GM23248 (cell line): ENCODE measurements around the gene KCNJ4. TPM values are rescaled to one million over a fixed set of nuclear protein-coding genes. Genes with fewer than 3 reads are reported as not detected.

Experiments
- DNase-seq: peaks from one replicate; pipeline ENCODE4 v3.0.0-alpha.2; 2015
- H2AFZ ChIP-seq: fragments of 200-600 bp; sonication (generic); 2 replicates; pipeline ENCODE4 v1.6.1; 2016; ENCODE audit warnings: antibody characterized with exemption
- H3F3A ChIP-seq: fragments of 200-600 bp; sonication (generic); 2 replicates; pipeline ENCODE4 v1.6.1; 2016; ENCODE audit warnings: mild to moderate bottlenecking, antibody characterized with exemption, mixed run types; ENCODE audit not compliant: insufficient read depth
- H3K27ac ChIP-seq: fragments of 200-600 bp; sonication (generic); 2 replicates; pipeline ENCODE4 v1.5.1; 2016; ENCODE audit warnings: mild to moderate bottlenecking
- H3K27me3 ChIP-seq: fragments of 200-600 bp; sonication (generic); replicated peaks from 2 replicates; pipeline ENCODE4 v1.6.1; 2016; ENCODE audit warnings: mild to moderate bottlenecking; ENCODE audit not compliant: insufficient read depth
- H3K36me3 ChIP-seq: fragments of 200-600 bp; sonication (generic); 2 replicates; pipeline ENCODE4 v1.6.1; 2016; ENCODE audit warnings: low read depth, mild to moderate bottlenecking
- H3K4me1 ChIP-seq: fragments of 200-600 bp; sonication (generic); 2 replicates; pipeline ENCODE4 v1.6.1; 2016; ENCODE audit warnings: mild to moderate bottlenecking; ENCODE audit not compliant: insufficient read depth
- H3K4me2 ChIP-seq: fragments of 200-600 bp; sonication (generic); one replicate; pipeline ENCODE4 v1.6.1; 2016; ENCODE audit warnings: mild to moderate bottlenecking; ENCODE audit not compliant: unreplicated experiment
- H3K4me3 ChIP-seq: fragments of 200-600 bp; sonication (generic); 2 replicates; pipeline ENCODE4 v1.5.1; 2016; ENCODE audit warnings: mild to moderate bottlenecking
- H3K79me2 ChIP-seq: fragments of 200-600 bp; sonication (generic); 2 replicates; pipeline ENCODE4 v1.6.1; 2016; ENCODE audit warnings: mild to moderate bottlenecking; ENCODE audit not compliant: insufficient read depth
- H3K9ac ChIP-seq: fragments of 200-600 bp; sonication (generic); 2 replicates; pipeline ENCODE4 v1.6.1; 2016; ENCODE audit warnings: mild to moderate bottlenecking
- H3K9me2 ChIP-seq: fragments of 200-600 bp; sonication (generic); 2 replicates; pipeline ENCODE4 v1.6.1; 2016; ENCODE audit warnings: mixed run types, mild to moderate bottlenecking, moderate library complexity; ENCODE audit not compliant: insufficient read depth
- H3K9me3 ChIP-seq: fragments of 200-600 bp; sonication (generic); one replicate; pipeline ENCODE4 v1.6.1; 2017; ENCODE audit warnings: low read depth
- H4K20me1 ChIP-seq: fragments of 200-600 bp; sonication (generic); 2 replicates; pipeline ENCODE4 v1.6.0; 2016; ENCODE audit not compliant: insufficient read depth
- EZH2 ChIP-seq: fragments of 200-600 bp; sonication (generic); IDR thresholded peaks from 2 replicates; pipeline ENCODE4 v1.6.1; 2018; ENCODE audit warnings: antibody characterized with exemption, mild to moderate bottlenecking; ENCODE audit not compliant: insufficient read depth, poor library complexity, severe bottlenecking
- EZH2phosphoT487 ChIP-seq: fragments of 200-600 bp; sonication (generic); IDR thresholded peaks from 2 replicates; pipeline ENCODE4 v1.6.1; 2018; ENCODE audit warnings: antibody characterized with exemption, moderate library complexity, mild to moderate bottlenecking, low read depth; ENCODE audit not compliant: insufficient read depth
- WGBS, 2 experiments: methylation state at CpG; one replicate each; pipeline ENCODE4 v1.1.6; 2015 to 2017; ENCODE audit warnings: low lambda C conversion rate in 2 of 2, low coverage in 1 of 2; ENCODE audit errors: missing lambda C conversion rate in 2 of 2; 5-methylcytosine and 5-hydroxymethylcytosine counted together
- in situ Hi-C: fragments of 300-500 bp; cut with MboI; formaldehyde crosslinking; loops from 2 replicates; pipeline ENCODE4 v1.15.0; 2020
- polyA plus RNA-seq: library from polyadenylated mRNA; unstranded; fragments of >200 nt; fragmentation: Nextera tagmentation; extraction: Ambion mirVana; gene quantifications from 2 replicates; pipeline ENCODE4 v1.2.1, GENCODE V29; 2016
- total RNA-seq: library from RNA; depleted of rRNA; stranded (reverse); fragments of >200 nt; shearing (Covaris generic); gene quantifications from 2 replicates; pipeline ENCODE4 v1.2.3, GENCODE V29; 2014

KCNJ4 gene
- total and polyA plus RNA-seq, 2 experiments from 2014 or later, result not detected

DNA sequence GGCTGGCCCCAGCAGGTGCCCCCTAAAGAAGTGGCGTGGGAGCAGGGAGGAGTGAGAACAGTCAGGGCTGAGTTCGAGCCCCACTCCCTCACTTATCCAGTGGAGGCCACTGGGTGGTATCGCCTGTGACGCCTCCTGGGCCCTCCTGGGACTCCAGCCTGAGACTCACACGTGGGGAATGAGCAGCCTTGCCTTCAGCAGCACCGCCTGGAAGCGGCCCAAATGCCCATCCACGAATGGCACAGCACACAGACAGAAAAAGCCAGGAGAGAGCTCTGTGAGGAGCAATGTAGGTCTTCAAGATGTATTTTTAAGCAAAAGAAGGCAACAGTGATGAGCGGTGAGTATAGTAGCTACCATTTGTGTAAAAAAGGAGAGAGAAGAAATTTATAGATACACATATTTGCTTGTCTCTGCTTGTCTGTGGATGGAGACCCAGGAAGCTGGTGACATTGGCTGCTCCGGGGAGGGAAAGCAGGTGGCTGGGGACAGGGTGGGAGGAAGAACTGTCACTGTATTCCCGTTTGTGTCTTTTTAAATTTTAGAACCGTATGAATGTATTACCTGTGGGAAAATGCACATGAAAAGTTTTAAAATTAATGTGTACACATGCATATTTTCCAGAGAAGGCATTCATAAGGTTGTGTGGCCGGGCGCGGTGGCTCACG, 13.2 kb downstream of the KCNJ4 start:
- no peak for DNase-seq
- H3K27ac ChIP-seq, result no peak overlapping the region
- H3K4me3 ChIP-seq, result no peak overlapping the region
- 64 to 65% methylated on average over 16 of the region's 16 CpGs for whole genome bisulfite sequencing, 2 experiments
- no peak overlapping the region for H3K4me2 ChIP-seq
- H3K36me3 ChIP-seq, result no peaks in the 10 kb centered on the region
- TF ChIP-seq EZH2phosphoT487, result no peak
- TF ChIP-seq EZH2, result no peak
- H2AFZ ChIP-seq, result no peak overlapping the region
- H3K9ac ChIP-seq, result no peak overlapping the region
- H3K9me3 ChIP-seq, result no peaks in the 10 kb centered on the region
- H3K4me1 ChIP-seq, result no peaks in the 10 kb centered on the region
- peaks cover 6% of the 10 kb centered on the region for H3K27me3 ChIP-seq
- in situ Hi-C loops, result no loop called here
- no peaks in the 10 kb centered on the region for H3K9me2 ChIP-seq
- no peaks in the 10 kb centered on the region for H3F3A ChIP-seq
- H3K79me2 ChIP-seq, result no peaks in the 10 kb centered on the region
- H4K20me1 ChIP-seq, result no peaks in the 10 kb centered on the region

DNA sequence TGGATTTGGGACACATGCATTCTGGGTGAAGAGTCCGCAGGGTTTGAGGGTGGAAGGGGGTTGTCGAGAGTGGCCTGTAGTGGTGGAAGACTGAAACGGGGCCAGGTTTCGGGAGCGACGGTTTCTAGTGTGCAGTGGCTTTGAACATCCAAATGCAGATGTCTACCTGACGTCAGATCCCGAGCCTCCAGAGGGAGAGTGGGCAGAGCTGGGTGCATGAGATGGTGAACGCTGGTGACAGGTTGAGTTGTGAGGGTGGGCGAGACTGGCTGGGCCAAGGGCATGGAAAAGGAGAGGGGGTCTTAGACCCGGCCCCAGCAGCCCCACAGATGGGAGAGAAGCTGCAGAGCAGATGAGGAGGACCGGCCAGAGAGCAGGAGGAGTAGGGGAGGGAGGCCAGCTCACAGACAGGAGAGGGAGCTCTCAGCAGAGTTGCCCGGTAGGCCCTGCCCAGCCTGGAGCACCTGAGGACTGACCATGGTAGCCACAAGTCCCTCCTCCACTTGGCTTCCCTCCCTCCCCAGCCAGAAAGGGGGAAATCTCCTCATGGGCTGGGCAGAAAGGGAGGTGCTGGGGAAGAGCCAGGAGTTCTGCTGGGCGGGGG, 14.2 kb downstream of the KCNJ4 start:
- Histone ChIP-seq H3K79me2 (no peaks in the 10 kb centered on the region), H3K4me2 (no peak overlapping the region), H3K4me3 (no peak overlapping the region), H3K27me3 (peaks cover 6% of the 10 kb centered on the region), H4K20me1 (no peaks in the 10 kb centered on the region), H2AFZ (no peak overlapping the region), H3K4me1 (no peaks in the 10 kb centered on the region), H3K9me3 (no peaks in the 10 kb centered on the region), H3K9ac (no peak overlapping the region), H3F3A (no peaks in the 10 kb centered on the region), H3K36me3 (no peaks in the 10 kb centered on the region), H3K27ac (no peak overlapping the region), H3K9me2 (no peaks in the 10 kb centered on the region)
- in situ Hi-C loops, result no loop called here
- WGBS, 2 experiments, result 55 to 66% methylated on average over 13 to 14 of the region's 14 CpGs
- no peak for DNase-seq
- TF ChIP-seq EZH2phosphoT487 (no peak), EZH2 (no peak)

DNA sequence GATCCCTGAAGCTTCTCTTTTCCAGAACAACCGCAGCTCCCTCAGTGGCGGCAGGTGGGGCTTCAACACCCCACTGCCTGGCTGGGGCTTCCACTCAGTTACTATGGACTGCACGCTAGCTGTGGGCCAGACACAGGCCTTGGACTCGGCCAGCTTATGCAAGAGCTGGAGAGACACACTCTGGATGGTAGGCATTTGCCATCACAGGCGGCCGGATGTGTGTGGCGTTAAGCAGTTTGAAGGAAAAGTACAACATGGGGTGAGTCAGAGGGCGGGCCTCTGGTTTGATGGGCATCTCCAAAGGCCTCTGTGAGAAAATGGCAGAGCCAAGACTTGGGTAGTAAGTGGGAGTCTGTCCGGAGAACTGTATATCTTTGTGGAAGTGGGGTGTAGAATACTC, 17.6 kb downstream of the KCNJ4 start:
- Histone ChIP-seq H3K4me2 (no peak overlapping the region), H3F3A (no peaks in the 10 kb centered on the region), H3K4me1 (no peaks in the 10 kb centered on the region), H3K27me3 (no peaks in the 10 kb centered on the region; the same call in 1 of the 2 replicates), H3K4me3 (no peak overlapping the region), H3K9ac (no peak overlapping the region), H4K20me1 (no peaks in the 10 kb centered on the region), H3K9me2 (no peaks in the 10 kb centered on the region), H3K36me3 (no peaks in the 10 kb centered on the region), H3K79me2 (no peaks in the 10 kb centered on the region), H3K9me3 (no peaks in the 10 kb centered on the region), H2AFZ (no peak overlapping the region), H3K27ac (no peak overlapping the region)
- WGBS, 2 experiments, result 82 to 85% methylated on average over 9 of the region's 9 CpGs
- DNase-seq, result no peak
- in situ Hi-C loops, result no loop called here
- TF ChIP-seq EZH2phosphoT487 (no peak), EZH2 (no peak)

DNA sequence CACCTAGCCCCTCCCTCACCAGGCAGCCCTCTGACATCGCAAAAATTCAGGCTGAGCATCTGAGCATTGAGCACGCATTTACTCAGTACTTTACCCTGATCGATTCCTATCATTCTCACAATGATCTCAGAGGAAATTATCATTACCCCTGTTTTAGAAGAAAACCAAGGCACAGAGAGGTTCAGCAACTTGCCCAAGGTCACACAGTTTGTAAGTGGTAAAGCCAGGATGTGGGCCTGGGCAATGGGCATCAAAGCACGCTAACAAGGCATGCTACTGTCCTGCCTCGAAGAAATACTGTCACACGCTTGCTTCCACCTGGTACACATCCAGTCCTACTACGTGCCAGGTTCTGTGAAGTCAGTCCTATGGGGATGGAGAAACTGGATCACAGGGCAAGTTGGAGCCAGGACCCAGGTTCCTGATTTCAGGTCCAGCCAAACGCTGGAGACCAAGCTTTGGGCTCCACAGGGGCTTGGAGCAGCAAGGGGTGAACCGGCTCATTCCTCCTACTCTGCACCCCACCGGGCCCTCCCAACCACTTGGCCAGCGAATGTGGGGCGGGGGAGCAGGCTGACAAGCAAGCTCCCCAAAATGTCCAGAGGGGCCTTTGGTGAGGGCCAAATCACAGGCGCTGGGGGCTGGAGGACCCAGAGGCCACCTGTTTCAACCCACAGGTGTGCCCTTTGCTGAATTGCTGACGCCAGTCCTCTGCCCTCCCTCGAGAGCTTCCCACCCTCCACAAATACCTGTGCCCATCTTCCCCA, 18.2 kb downstream of the KCNJ4 start:
- DNase-seq, result no peak
- TF ChIP-seq EZH2phosphoT487, result no peak
- TF ChIP-seq EZH2, result no peak
- H3K4me2 ChIP-seq, result no peak overlapping the region
- H3K9me3 ChIP-seq, result no peaks in the 10 kb centered on the region
- H3K27ac ChIP-seq, result no peak overlapping the region
- no peaks in the 10 kb centered on the region for H3K36me3 ChIP-seq
- H3K79me2 ChIP-seq, result no peaks in the 10 kb centered on the region
- no peaks in the 10 kb centered on the region; the same call in 1 of the 2 replicates for H3K27me3 ChIP-seq
- H3K4me3 ChIP-seq, result no peak overlapping the region
- H3K9ac ChIP-seq, result no peak overlapping the region
- in situ Hi-C loops, result no loop called here
- H3K9me2 ChIP-seq, result no peaks in the 10 kb centered on the region
- no peaks in the 10 kb centered on the region for H3K4me1 ChIP-seq
- no peak overlapping the region for H2AFZ ChIP-seq
- H3F3A ChIP-seq, result no peaks in the 10 kb centered on the region
- H4K20me1 ChIP-seq, result no peaks in the 10 kb centered on the region
- WGBS, 2 experiments, result 79 to 82% methylated on average over 15 of the region's 15 CpGs
